ENCODE data around the gene KRT33B. TPM values are rescaled to one million over a fixed set of nuclear protein-coding genes. Genes with fewer than 3 reads are reported as not detected.

The KRT33B gene
- total RNA-seq, 2 donors from 2014 or later: not detected

- Mint-ChIP-seq H3K27ac (peak overlapping the region; percentile 40), H3K4me3 (no peak overlapping the region), H3K4me1 (ENCODE audit: low read depth) (peaks cover 31% of the 10 kb centered on the region), H3K27me3 (ENCODE audit: low read depth) (no peaks in the 10 kb centered on the region), H3K9me3 (peaks cover 6 to 7% of the 10 kb centered on the region in 2 donors), H3K36me3 (ENCODE audit: insufficient read depth in 2 of 2) (peaks cover 5 to 7% of the 10 kb centered on the region in 2 donors)
- DNase-seq (no peak), ATAC-seq (replicated peaks in 1 of 2) (peak; percentile 34 to 47)
Measured at GRCh38 chr17:41324180-41325075, 45.2 kb downstream of the KRT33B start.

GRCh38 chr17:41322903-41323895, 46.4 kb downstream of the KRT33B start:
- no peak for ATAC-seq (replicated peaks in 1 of 2)
- peaks cover 7 to 8% of the 10 kb centered on the region in 2 donors for H3K36me3 Mint-ChIP-seq (ENCODE audit: insufficient read depth in 2 of 2)
- no peak overlapping the region for H3K27ac Mint-ChIP-seq
- no peaks in the 10 kb centered on the region for H3K27me3 Mint-ChIP-seq (ENCODE audit: low read depth)
- peaks cover 8 to 9% of the 10 kb centered on the region in 2 donors for H3K9me3 Mint-ChIP-seq
- no peak overlapping the region for H3K4me3 Mint-ChIP-seq
- peaks cover 25% of the 10 kb centered on the region for H3K4me1 Mint-ChIP-seq (ENCODE audit: low read depth)
- DNase-seq: no peak

- DNase-seq (no peak), ATAC-seq (replicated peaks in 1 of 2) (peak; percentile 57 to 60)
- Mint-ChIP-seq H3K9me3 (peaks cover 8 to 9% of the 10 kb centered on the region in 2 donors), H3K36me3 (ENCODE audit: insufficient read depth in 2 of 2) (peaks cover 7 to 8% of the 10 kb centered on the region in 2 donors), H3K27ac (peak overlapping the region; percentile 20), H3K27me3 (ENCODE audit: low read depth) (no peaks in the 10 kb centered on the region), H3K4me1 (ENCODE audit: low read depth) (peaks cover 23% of the 10 kb centered on the region), H3K4me3 (no peak overlapping the region)
Measured at GRCh38 chr17:41322094-41322902, 47.3 kb downstream of the KRT33B start.

GRCh38 chr17:41318231-41318630, 51.4 kb downstream of the KRT33B start:
- H3K4me1 Mint-ChIP-seq (ENCODE audit: low read depth): no peaks in the 10 kb centered on the region
- H3K27me3 Mint-ChIP-seq (ENCODE audit: low read depth): no peaks in the 10 kb centered on the region
- H3K27ac Mint-ChIP-seq: no peak overlapping the region
- ATAC-seq (replicated peaks in 1 of 2): no peak
- H3K36me3 Mint-ChIP-seq (ENCODE audit: insufficient read depth in 2 of 2): peaks cover 7 to 8% of the 10 kb centered on the region in 2 donors
- peaks cover 8 to 9% of the 10 kb centered on the region in 2 donors for H3K9me3 Mint-ChIP-seq
- no peak for DNase-seq
- no peak overlapping the region for H3K4me3 Mint-ChIP-seq

GRCh38 chr17:41315814-41316445, 53.7 kb downstream of the KRT33B start:
- Mint-ChIP-seq H3K4me3 (no peak overlapping the region), H3K36me3 (ENCODE audit: insufficient read depth in 2 of 2) (peaks cover 7 to 8% of the 10 kb centered on the region in 2 donors), H3K4me1 (ENCODE audit: low read depth) (no peaks in the 10 kb centered on the region), H3K27ac (no peak overlapping the region), H3K27me3 (ENCODE audit: low read depth) (no peaks in the 10 kb centered on the region), H3K9me3 (peaks cover 8 to 9% of the 10 kb centered on the region in 2 donors)
- DNase-seq (no peak), ATAC-seq (replicated peaks in 1 of 2) (no peak)

GRCh38 chr17:41315204-41315794, 54.3 kb downstream of the KRT33B start, which contains the start of gene KRTAP17-1:
Gene KRTAP17-1, minus strand, starts transcription at chr17:41315710. Its CDS starts 60 bp downstream, at chr17:41315650.
- H3K36me3 Mint-ChIP-seq (ENCODE audit: insufficient read depth in 2 of 2): peaks cover 7 to 8% of the 10 kb centered on the region in 2 donors
- no peaks in the 10 kb centered on the region for H3K27me3 Mint-ChIP-seq (ENCODE audit: low read depth)
- DNase-seq: no peak
- peaks cover 5 to 8% of the 10 kb centered on the region in 2 donors for H3K9me3 Mint-ChIP-seq
- no peak for ATAC-seq (replicated peaks in 1 of 2)
- H3K4me3 Mint-ChIP-seq: no peak within 1 kb of the TSS
- no peak within 1 kb of the TSS for H3K27ac Mint-ChIP-seq
- peaks cover 4% of the 10 kb centered on the region for H3K4me1 Mint-ChIP-seq (ENCODE audit: low read depth)

Other genes with a start within 250 kb of the KRT33B start
- not detected for gene KRTAP4-12, start 245.6 kb downstream of the KRT33B start, total RNA-seq
- not detected for gene KRTAP4-6, start 229.3 kb downstream of the KRT33B start, total RNA-seq
- not detected for gene KRTAP4-5, start 220.0 kb downstream of the KRT33B start, total RNA-seq
- gene KRTAP4-4, start 209.1 kb downstream of the KRT33B start, total RNA-seq: not detected
- gene KRTAP4-3, start 201.6 kb downstream of the KRT33B start, total RNA-seq: not detected
- not detected for gene KRTAP4-2, start 191.6 kb downstream of the KRT33B start, total RNA-seq
- not detected for gene KRTAP4-1, start 184.9 kb downstream of the KRT33B start, total RNA-seq
- not detected for gene KRTAP9-1, start 179.9 kb downstream of the KRT33B start, total RNA-seq
- gene KRTAP9-2, start 143.2 kb downstream of the KRT33B start, total RNA-seq: not detected
- gene KRTAP9-3, start 137.4 kb downstream of the KRT33B start, total RNA-seq: not detected
- not detected for gene KRTAP9-8, start 131.8 kb downstream of the KRT33B start, total RNA-seq
- gene KRTAP9-4, start 120.1 kb downstream of the KRT33B start, total RNA-seq: not detected
- not detected for gene KRTAP9-9, start 114.4 kb downstream of the KRT33B start, total RNA-seq
- not detected for gene KRTAP9-6, start 104.4 kb downstream of the KRT33B start, total RNA-seq
- not detected for gene KRTAP9-7, start 94.1 kb downstream of the KRT33B start, total RNA-seq
- not detected for gene KRTAP29-1, start 67.0 kb downstream of the KRT33B start, total RNA-seq
- not detected for gene KRTAP16-1, start 60.5 kb downstream of the KRT33B start, total RNA-seq
- not detected for gene KRTAP17-1, start 54.1 kb downstream of the KRT33B start, total RNA-seq
- gene KRT33A, start 19.0 kb downstream of the KRT33B start, total RNA-seq: not detected
- gene KRT34, start 12.5 kb upstream of the KRT33B start, total RNA-seq: not detected
- gene KRT31, start 27.8 kb upstream of the KRT33B start, total RNA-seq: not detected
- gene KRT37, start 54.8 kb upstream of the KRT33B start, total RNA-seq: not detected
- not detected for gene KRT38, start 71.2 kb upstream of the KRT33B start, total RNA-seq
- gene KRT32, start 97.6 kb upstream of the KRT33B start, total RNA-seq: not detected
- gene KRT35, start 111.3 kb upstream of the KRT33B start, total RNA-seq: not detected
- not detected for gene KRT36, start 120.1 kb upstream of the KRT33B start, total RNA-seq
- gene KRT13, start 135.8 kb upstream of the KRT33B start, total RNA-seq: not detected
- gene KRT15, start 149.1 kb upstream of the KRT33B start, total RNA-seq: not detected
- gene KRT19, start 158.5 kb upstream of the KRT33B start, total RNA-seq: not detected
- not detected for gene KRT9, start 202.2 kb upstream of the KRT33B start, total RNA-seq
- not detected for gene KRT14, start 217.1 kb upstream of the KRT33B start, total RNA-seq
- gene KRT16, start 243.0 kb upstream of the KRT33B start, total RNA-seq: not detected